ENCODE results near the gene OR51B6.

- TF ChIP-seq CTCF (conservative IDR thresholded peaks at IDR 0.05) (no peak), EZH2 (IDR thresholded peaks at IDR 0.05; ENCODE audit: low read depth) (no peak)
These were observed 43.9 kb upstream of the OR51B6 start for GRCh38 chr11:5307256-5308019.

All from PC-9 (cell line).